Neuronal stem cell (in vitro differentiated cells): ENCODE results near the gene UBB.

ENCODE experiments used
- DNase-seq: peaks from one replicate; pipeline ENCODE4 v3.0.0-alpha.2; 2013; ENCODE audit warnings: low spot score
- H2AFZ ChIP-seq: one replicate; pipeline ENCODE4 v1.6.1; 2013; ENCODE audit warnings: mild to moderate bottlenecking, low read length, inconsistent platforms
- H2AK5ac ChIP-seq: 2 replicates; pipeline ENCODE4 v1.6.1; 2013; ENCODE audit warnings: low read depth, mild to moderate bottlenecking, inconsistent platforms, low read length, moderate library complexity, mixed read lengths
- H2BK120ac ChIP-seq: 2 replicates; pipeline ENCODE4 v1.6.1; 2013; ENCODE audit warnings: low read depth, mild to moderate bottlenecking, inconsistent platforms, low read length, moderate library complexity, mixed read lengths
- H2BK12ac ChIP-seq: one replicate; pipeline ENCODE4 v1.6.1; 2013; ENCODE audit warnings: low read length, inconsistent platforms
- H2BK15ac ChIP-seq: 2 replicates; pipeline ENCODE4 v1.6.1; 2013; ENCODE audit warnings: mild to moderate bottlenecking, low read length, inconsistent platforms, mixed read lengths
- H2BK5ac ChIP-seq: one replicate; pipeline ENCODE4 v1.6.1; 2013; ENCODE audit warnings: inconsistent platforms, mild to moderate bottlenecking, low read length, moderate library complexity
- H3K14ac ChIP-seq: one replicate; pipeline ENCODE4 v1.6.1; 2013; ENCODE audit warnings: low read length, inconsistent platforms
- H3K18ac ChIP-seq: 2 replicates; pipeline ENCODE4 v1.6.1; 2013; ENCODE audit warnings: low read length, inconsistent platforms
- H3K23ac ChIP-seq: 2 replicates; pipeline ENCODE4 v1.6.1; 2013; ENCODE audit warnings: low read depth, mild to moderate bottlenecking, mixed read lengths, low read length, inconsistent platforms; ENCODE audit not compliant: poor library complexity
- H3K27ac ChIP-seq: replicated peaks from 3 replicates; pipeline ENCODE4 v1.5.1; 2013; ENCODE audit warnings: low read length, inconsistent platforms
- H3K27me3 ChIP-seq, 3 experiments: 2 replicates each; pipeline ENCODE4 v1.6.1; 2013; ENCODE audit warnings: low read length in 3 of 3, mild to moderate bottlenecking in 2 of 3, inconsistent platforms in 1 of 3, low read depth in 1 of 3, mixed read lengths in 1 of 3, moderate library complexity in 1 of 3; ENCODE audit not compliant: control insufficient read depth in 3 of 3, insufficient read depth in 3 of 3
- H3K36me3 ChIP-seq, 2 donors: replicated peaks in 1 of 2; 2 replicates each; pipeline ENCODE4 v1.6.1; 2013; ENCODE audit warnings: low read length in 2 of 2; ENCODE audit not compliant: control insufficient read depth in 2 of 2, insufficient read depth in 2 of 2
- H3K4ac ChIP-seq: 2 replicates; pipeline ENCODE4 v1.6.1; 2013; ENCODE audit warnings: inconsistent platforms, mild to moderate bottlenecking, low read length, moderate library complexity
- H3K4me1 ChIP-seq, 2 donors: 1 replicate in 1 of 2; 2 replicates in 1 of 2; pipeline ENCODE4 v1.6.1; 2013; ENCODE audit warnings: low read length in 2 of 2, low read depth in 1 of 2; ENCODE audit not compliant: control insufficient read depth in 2 of 2, insufficient read depth in 1 of 2
- H3K4me2 ChIP-seq: one replicate; pipeline ENCODE4 v1.6.1; 2013; ENCODE audit warnings: mild to moderate bottlenecking, low read length, inconsistent platforms; ENCODE audit not compliant: insufficient read depth, poor library complexity, severe bottlenecking
- H3K4me3 ChIP-seq, 2 donors: 2 replicates each; pipeline ENCODE4 v1.5.1; 2013; ENCODE audit warnings: low read length in 2 of 2, mild to moderate bottlenecking in 2 of 2, inconsistent platforms in 1 of 2, moderate library complexity in 1 of 2
- H3K79me1 ChIP-seq: one replicate; pipeline ENCODE4 v1.6.1; 2013; ENCODE audit warnings: low read depth, mild to moderate bottlenecking, inconsistent platforms, low read length, moderate library complexity
- H3K9ac ChIP-seq: one replicate; pipeline ENCODE4 v1.6.1; 2013; ENCODE audit warnings: mild to moderate bottlenecking, low read depth, low read length, inconsistent platforms; ENCODE audit not compliant: poor library complexity
- H3K9me3 ChIP-seq, 2 donors: replicated peaks in 1 of 2; 2 replicates each; pipeline versions ENCODE3 to v1.6.1; 2013; ENCODE audit warnings: low read length in 2 of 2, mild to moderate bottlenecking in 2 of 2, inconsistent platforms in 1 of 2, low read depth in 1 of 2, mixed read lengths in 1 of 2, moderate library complexity in 1 of 2; ENCODE audit not compliant: control insufficient read depth in 2 of 2, insufficient read depth in 1 of 2
- H4K8ac ChIP-seq: one replicate; pipeline ENCODE4 v1.6.1; 2013; ENCODE audit warnings: low read depth, mild to moderate bottlenecking, inconsistent platforms, low read length, moderate library complexity
- H4K91ac ChIP-seq: one replicate; pipeline ENCODE4 v1.6.1; 2013; ENCODE audit warnings: low read length, low read depth, mild to moderate bottlenecking, inconsistent platforms; ENCODE audit not compliant: poor library complexity
- WGBS, 2 donors: extraction: QIAGEN DNeasy Blood & Tissue Kit; methylation state at CpG; one replicate each; pipeline ENCODE4 v1.1.7; 2013; ENCODE audit warnings: missing lambda C conversion rate in 2 of 2, mixed read lengths in 1 of 2; ENCODE audit not compliant: insufficient read length in 2 of 2, insufficient replicate concordance in 1 of 2; ENCODE audit errors: extremely low coverage in 2 of 2; 5-methylcytosine and 5-hydroxymethylcytosine counted together

The UBB gene

DNA sequence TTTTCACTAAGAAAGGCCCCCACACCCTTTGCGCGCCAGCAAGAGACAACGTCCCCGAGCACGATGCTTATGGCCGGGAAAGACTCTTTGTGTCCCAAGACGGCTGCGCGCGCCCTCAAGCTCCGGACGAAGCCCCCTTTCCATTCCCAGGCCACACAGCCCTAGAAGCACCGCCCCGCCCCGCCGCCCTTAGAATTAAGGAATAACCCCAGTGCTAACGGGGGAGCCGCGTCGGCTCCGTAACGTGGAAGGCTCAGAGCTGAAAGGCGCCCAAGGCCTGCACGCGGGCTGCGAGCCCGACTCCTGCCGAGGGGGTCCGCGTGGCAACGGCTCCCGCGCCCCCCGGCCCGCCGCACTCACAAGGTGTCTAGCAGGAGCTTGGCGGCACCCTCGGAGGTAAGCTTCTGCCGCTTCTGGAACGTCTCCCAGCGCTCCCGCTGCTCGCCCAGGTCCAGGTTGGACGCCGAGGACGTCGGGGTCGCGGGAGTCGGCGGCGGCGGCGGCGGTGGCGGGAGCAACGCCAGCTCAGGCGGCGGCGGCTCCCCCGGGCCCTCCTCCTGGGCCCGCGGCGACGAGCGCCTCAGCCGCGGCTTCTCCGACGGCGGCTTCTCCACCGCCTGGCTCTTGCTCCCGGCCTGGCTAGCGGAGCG, 28.1 kb upstream of the UBB start:
- H2BK5ac ChIP-seq: peak overlapping the region; percentile 84
- H3K9ac ChIP-seq: peak overlapping the region; percentile 93
- H3K27ac ChIP-seq: peak overlapping the region; percentile 85
- peak overlapping the region; percentile 84 for H2BK12ac ChIP-seq
- H3K27me3 ChIP-seq: no peaks in the 10 kb centered on the region
- H3K23ac ChIP-seq: peak overlapping the region; percentile 98
- H3K18ac ChIP-seq: peak overlapping the region; percentile 100
- peak overlapping the region; percentile 59 to 99 for H3K4me3 ChIP-seq
- H3K9me3 ChIP-seq: peaks cover 0 to 6% of the 10 kb centered on the region in 2 donors
- peak overlapping the region; percentile 90 for H3K14ac ChIP-seq
- peak overlapping the region; percentile 55 for H3K4me2 ChIP-seq
- H3K4ac ChIP-seq: peak overlapping the region; percentile 85
- peak overlapping the region; percentile 83 for H2BK15ac ChIP-seq
- peak; percentile 66 for DNase-seq
- WGBS, 2 donors: no CpG with 5 or more reads among the region's 75 CpGs
- peak overlapping the region; percentile 72 for H4K8ac ChIP-seq
- H4K91ac ChIP-seq: peak overlapping the region; percentile 99
- peak overlapping the region; percentile 76 for H2BK120ac ChIP-seq
- peaks cover 6% of the 10 kb centered on the region for H3K79me1 ChIP-seq
- peak overlapping the region; percentile 97 for H2AK5ac ChIP-seq
- H3K36me3 ChIP-seq: peaks cover 15 to 22% of the 10 kb centered on the region in 2 donors
- H3K4me1 ChIP-seq: peaks cover 0 to 4% of the 10 kb centered on the region in 2 donors
- peak overlapping the region; percentile 93 for H2AFZ ChIP-seq

- peak within 1 kb of the TSS; percentile 99 for H4K91ac ChIP-seq
- H2AFZ ChIP-seq: peak within 1 kb of the TSS; percentile 93
- peak within 1 kb of the TSS; percentile 97 for H2AK5ac ChIP-seq
- H3K4ac ChIP-seq: peak within 1 kb of the TSS; percentile 85
- peak; percentile 53 for DNase-seq
- peak within 1 kb of the TSS; percentile 85 for H3K27ac ChIP-seq
- peak within 1 kb of the TSS; percentile 84 for H2BK12ac ChIP-seq
- peak within 1 kb of the TSS; percentile 98 for H3K23ac ChIP-seq
- peak within 1 kb of the TSS; percentile 76 for H2BK120ac ChIP-seq
- H3K9me3 ChIP-seq: peaks cover 0 to 6% of the 10 kb centered on the region in 2 donors
- peak within 1 kb of the TSS; percentile 83 for H2BK15ac ChIP-seq
- peak within 1 kb of the TSS; percentile 93 for H3K9ac ChIP-seq
- peak within 1 kb of the TSS; percentile 100 for H3K18ac ChIP-seq
- H3K36me3 ChIP-seq: peaks cover 11 to 16% of the 10 kb centered on the region in 2 donors
- H3K4me2 ChIP-seq: peak within 1 kb of the TSS; percentile 55
- peak within 1 kb of the TSS; percentile 84 for H2BK5ac ChIP-seq
- H4K8ac ChIP-seq: peak within 1 kb of the TSS; percentile 72
- peaks cover 5% of the 10 kb centered on the region for H3K79me1 ChIP-seq
- peak within 1 kb of the TSS; percentile 59 to 99 for H3K4me3 ChIP-seq
- no CpG with 5 or more reads among the region's 83 CpGs for WGBS, 2 donors
- no peaks in the 10 kb centered on the region for H3K27me3 ChIP-seq
- peaks cover 0 to 4% of the 10 kb centered on the region in 2 donors for H3K4me1 ChIP-seq
- peak within 1 kb of the TSS; percentile 90 for H3K14ac ChIP-seq
These were observed 27.3 kb upstream of the UBB start, which contains the start of gene CENPV for GRCh38 chr17:16353317-16354174. Gene CENPV (minus strand): TSS chr17:16353469. CDS start chr17:16353436, 33 bp downstream.

DNA sequence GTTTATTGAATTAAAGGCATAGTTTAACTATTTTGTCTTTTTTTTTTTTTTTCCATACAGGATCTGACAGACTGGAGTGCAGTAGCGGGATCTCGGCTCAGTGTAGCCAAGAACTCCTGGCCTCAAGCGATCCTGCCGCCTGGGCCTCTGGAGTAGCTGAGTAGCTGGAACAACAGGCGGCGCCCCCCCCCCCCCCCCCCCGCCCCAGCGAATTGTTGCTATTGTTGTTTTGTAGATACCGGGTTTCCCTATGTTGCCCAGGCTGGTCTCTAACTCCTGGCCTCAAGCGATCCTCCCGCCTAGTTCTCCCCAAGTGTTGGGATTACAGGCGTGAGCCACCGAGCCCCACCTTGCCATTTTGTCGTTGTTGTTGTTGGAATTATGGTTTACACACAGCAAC, 26.3 kb upstream of the UBB start:
- Histone ChIP-seq H3K23ac (no peak overlapping the region), H2BK12ac (no peak overlapping the region), H3K4ac (no peak overlapping the region), H2BK15ac (no peak overlapping the region), H3K14ac (no peak overlapping the region), H3K27me3 (no peaks in the 10 kb centered on the region), H3K36me3 (peaks cover under 1 to 5% of the 10 kb centered on the region in 2 donors), H2BK5ac (no peak overlapping the region), H4K91ac (peak overlapping the region; percentile 72), H3K9me3 (peaks cover 0 to 6% of the 10 kb centered on the region in 2 donors), H3K9ac (no peak overlapping the region), H3K4me2 (no peak overlapping the region), H2BK120ac (no peak overlapping the region), H3K27ac (no peak overlapping the region), H4K8ac (no peak overlapping the region), H3K18ac (no peak overlapping the region), H3K4me3 (no peak overlapping the region), H2AFZ (no peak overlapping the region), H2AK5ac (no peak overlapping the region), H3K79me1 (no peaks in the 10 kb centered on the region), H3K4me1 (peaks cover 0 to 2% of the 10 kb centered on the region in 2 donors)
- no CpG with 5 or more reads among the region's 14 CpGs for WGBS, 2 donors
- DNase-seq: no peak

- Histone ChIP-seq H3K23ac (no peak overlapping the region), H2BK12ac (no peak overlapping the region), H2BK5ac (no peak overlapping the region), H4K8ac (no peak overlapping the region), H3K9ac (no peak overlapping the region), H3K4me2 (no peak overlapping the region), H3K4ac (no peak overlapping the region), H2BK120ac (no peak overlapping the region), H3K79me1 (no peaks in the 10 kb centered on the region), H3K4me3 (no peak overlapping the region), H3K27me3 (no peaks in the 10 kb centered on the region), H2AFZ (no peak overlapping the region), H3K14ac (no peak overlapping the region), H3K9me3 (peaks cover 0 to 6% of the 10 kb centered on the region in 2 donors), H2AK5ac (no peak overlapping the region), H3K18ac (no peak overlapping the region), H2BK15ac (no peak overlapping the region), H3K4me1 (no peaks in the 10 kb centered on the region), H4K91ac (no peak overlapping the region), H3K36me3 (no peaks in the 10 kb centered on the region), H3K27ac (no peak overlapping the region)
- no peak for DNase-seq
These were observed 22.5 kb upstream of the UBB start for GRCh38 chr17:16358394-16358793.
